Midbrain (tissue), 1 donor: ENCODE data around the gene CLCNKB.
A peak's percentile ranks its signal among the peaks of the same experiment; 100 is the strongest.
"Not testable (repeated sequence)": the region's sequence is repeated elsewhere in the genome, so short reads cannot be mapped to it uniquely, and the experiment has no call there.

ENCODE experiments used
- DNase-seq: peaks from one replicate; lab custom pipeline; 2025; lab: John Stamatoyannopoulos, UW

Gene CLCNKB

GRCh38 chr1:16043521-16043920 is at the start of gene CLCNKB:
CLCNKB (plus strand) TSS chr1:16043782; CDS start chr1:16044493, 711 bp downstream.
- no peak for DNase-seq

- no peak for DNase-seq
Observed at GRCh38 chr1:15994081-15994480, 49.5 kb upstream of the CLCNKB start.

GRCh38 chr1:15994590-15995351 is 48.8 kb upstream of the CLCNKB start:
- peak; percentile 86 for DNase-seq

GRCh38 chr1:15997076-15997585 is 46.5 kb upstream of the CLCNKB start:
- DNase-seq: no peak

DNA sequence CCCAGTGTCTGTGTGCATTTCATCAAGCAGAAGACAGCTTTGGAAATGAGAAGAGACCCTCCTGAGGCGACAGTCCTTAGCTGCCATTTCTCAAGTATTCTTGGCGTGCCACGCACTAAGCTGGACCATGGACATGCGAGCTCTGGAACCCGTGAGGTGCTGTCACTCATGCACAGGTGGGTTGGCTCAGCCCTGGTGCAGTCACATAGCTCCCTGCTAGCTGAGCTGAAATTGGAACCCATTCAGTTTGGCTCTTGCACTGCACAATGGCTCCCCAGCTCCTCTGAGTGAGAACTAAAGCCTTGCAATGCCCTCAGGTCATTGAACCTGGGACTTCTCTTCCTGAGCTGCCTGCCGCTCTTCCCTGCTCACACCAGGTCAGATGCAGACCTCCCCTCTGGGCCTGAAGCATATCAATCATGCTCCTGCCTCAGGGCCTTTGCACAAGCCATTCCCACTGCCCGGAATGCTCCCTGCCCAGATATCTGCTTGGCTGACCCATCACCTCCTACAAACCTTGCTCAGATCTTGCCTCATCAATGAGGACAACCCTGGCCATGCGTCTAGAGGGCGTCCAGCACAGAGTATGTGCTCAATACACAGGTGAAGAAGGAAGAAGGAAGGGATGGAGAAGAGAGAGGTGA is 45.8 kb upstream of the CLCNKB start:
- DNase-seq: no peak

DNA sequence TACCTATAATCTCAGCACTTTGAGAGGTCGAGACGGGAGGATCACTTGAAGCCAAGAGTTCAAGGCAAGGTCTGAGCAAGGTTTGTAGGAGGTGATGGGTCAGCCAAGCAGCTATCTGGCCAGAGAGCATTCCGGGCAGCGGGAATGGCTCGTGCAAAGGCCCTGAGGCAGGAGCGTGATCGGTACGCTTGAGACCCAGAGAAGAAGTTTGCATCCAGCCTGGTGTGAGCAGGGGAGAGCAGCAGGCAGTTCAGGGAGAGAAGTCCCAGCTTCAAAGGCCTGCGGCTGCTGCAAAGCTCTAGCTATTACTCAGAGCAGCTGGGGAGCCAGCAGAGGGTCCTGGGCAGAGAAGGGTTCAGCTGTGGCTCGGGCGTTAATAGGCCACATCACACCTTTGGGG is 44.7 kb upstream of the CLCNKB start:
- DNase-seq: no peak

DNA sequence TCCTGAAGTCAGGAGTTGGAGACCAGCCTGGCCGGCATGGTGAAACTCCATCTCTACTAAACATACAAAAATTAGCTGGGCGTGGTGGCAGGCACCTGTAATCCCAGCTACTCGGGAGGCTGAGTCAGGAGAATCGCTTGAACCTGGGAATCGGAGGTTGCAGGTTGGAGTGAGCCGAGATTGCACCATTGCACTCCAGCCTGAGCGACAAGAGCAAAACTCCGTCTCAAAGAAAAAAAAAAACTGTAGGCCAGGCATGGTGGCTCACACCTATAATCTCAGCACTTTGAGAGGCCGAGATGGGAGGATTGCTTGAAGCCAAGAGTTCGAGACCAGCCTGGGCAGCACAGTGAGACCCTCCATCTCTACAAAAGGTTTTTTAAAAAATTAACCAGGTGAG is 42.3 kb upstream of the CLCNKB start:
- DNase-seq: not testable (repeated sequence)

DNA sequence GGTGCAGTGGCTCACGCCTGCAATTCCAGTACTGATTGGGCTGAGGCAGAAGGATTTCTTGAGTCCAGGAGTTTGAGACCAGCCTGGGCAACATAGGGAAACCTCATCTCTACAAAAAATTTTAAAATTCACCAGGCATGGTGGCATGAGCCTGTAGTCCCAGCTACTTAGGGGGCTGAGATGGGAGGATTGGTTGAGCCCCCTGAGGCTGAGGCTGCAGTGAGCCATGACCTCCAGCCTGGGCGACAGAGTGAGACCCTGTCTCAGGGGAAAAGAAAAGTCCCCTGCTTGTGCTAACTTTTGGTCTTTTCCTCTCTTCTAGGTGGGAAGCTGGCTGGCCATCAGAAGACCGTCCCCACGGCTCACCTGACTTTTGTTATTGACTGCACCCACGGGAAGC is 38.0 kb upstream of the CLCNKB start:
- no peak for DNase-seq

DNA sequence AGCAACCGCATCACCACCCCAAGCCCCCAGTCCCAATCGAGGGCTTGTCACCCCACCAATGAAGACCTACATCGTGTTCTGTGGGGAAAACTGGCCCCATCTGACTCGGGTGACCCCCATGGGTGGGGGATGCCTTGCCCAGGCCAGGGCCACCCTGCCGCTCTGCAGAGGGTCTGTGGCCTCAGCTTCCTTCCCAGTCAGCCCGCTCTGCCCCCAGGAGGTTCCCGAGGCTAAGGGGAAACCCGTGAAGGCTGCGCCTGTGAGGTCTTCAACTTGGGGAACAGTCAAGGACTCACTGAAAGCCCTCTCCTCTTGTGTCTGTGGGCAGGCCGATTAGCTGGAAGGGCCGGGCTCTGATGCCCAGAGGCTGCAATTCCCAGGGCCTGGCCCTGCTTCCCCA is 37.6 kb upstream of the CLCNKB start:
- no peak for DNase-seq

DNA sequence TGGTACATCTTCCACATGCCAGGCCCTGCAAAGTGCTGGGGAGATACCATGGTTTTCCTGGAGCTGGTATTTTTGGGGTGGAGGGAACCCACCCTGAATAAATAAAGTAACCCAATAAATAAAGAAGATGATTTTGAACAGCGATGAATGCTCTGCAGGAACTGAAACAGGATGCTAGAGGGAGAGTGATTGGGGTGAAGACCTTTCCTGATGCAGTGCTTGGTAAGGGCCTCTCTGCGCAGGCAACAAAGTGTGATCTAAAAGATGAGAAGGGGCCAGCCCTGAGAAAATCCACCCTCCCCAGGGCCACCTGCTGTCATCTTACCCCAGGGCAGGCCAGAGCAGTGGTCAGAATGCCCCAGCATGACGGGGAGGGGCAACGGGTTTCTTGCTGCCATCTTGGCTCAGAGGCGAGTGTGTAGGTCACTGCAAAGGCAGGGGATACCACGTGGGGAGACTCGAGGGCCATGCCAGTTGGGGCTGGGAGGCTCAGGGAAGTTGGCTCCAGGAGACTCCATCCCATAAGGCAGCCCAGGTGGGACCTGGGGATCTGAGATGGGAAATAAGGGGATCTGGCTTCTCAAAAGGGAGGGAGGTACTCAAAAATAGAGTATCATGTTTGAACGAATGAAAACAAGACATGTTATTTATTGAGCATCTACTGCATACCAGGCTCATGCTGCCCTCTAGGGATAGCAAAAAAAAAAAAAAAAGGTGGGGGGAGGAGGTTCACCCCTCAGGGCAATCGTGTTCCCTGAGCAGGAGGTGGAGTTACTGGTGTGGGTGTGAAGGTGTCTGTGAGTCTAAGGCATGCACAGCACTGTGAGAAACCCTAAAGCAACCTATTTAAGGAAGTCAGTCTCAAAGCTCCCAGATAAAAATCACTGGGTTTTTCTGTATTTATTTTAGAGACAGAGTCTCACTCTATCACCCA is 36.8 kb upstream of the CLCNKB start:
- DNase-seq: no peak

DNA sequence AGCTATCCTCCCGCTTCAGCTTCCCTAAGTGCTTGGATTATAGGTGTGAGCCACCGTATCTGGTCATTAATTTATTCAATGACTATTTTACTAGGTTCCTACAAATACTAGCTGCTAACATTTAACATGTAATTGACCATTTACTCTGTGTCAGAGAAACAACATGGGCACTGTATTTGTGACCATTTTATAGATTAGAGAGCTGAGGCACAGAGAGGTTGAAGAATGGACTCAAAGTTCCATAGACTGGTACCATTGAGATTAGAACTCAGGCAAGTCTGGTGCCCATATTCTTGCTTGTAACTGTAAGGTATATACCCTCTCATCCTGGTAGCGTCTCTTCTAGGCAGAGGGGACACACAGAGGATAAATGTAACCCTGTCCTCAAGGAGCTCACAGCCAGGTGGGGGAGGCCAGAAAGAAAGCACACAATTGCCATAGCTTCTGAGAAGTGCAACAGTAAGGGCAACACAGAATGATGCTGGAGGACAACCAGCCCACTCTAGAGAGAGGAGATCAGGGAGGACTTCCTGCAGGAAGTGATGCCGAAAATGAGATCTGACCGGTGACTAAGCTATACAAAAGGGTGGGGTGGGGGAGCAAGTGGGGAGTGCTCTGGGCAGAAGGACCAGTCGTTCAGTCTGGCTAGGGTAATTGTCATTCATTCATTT is 35.8 kb upstream of the CLCNKB start:
- DNase-seq: no peak

- peak; percentile 77 for DNase-seq
Observed at GRCh38 chr1:16009030-16009460, 34.5 kb upstream of the CLCNKB start.

GRCh38 chr1:16009678-16010077 is 33.9 kb upstream of the CLCNKB start:
- DNase-seq: no peak

DNA sequence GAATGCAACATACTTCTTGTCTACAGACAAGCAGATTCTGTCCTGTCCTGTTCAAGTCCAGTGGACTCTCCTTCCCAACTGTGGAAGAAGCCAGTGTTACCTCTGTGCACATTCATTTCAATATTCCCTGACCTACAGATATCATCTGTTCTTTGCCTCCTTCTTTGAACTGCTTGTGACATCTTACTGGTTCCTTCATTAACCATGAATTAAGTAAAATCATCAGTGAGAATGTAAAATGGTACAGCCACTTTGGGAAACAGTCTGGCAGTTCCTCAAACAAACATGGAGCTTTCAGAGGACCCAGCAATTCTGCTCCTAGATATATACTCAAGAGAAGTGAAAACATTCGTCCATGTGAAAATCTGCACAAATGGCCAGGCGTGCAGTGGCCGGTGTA is 32.7 kb upstream of the CLCNKB start:
- DNase-seq: no peak

DNA sequence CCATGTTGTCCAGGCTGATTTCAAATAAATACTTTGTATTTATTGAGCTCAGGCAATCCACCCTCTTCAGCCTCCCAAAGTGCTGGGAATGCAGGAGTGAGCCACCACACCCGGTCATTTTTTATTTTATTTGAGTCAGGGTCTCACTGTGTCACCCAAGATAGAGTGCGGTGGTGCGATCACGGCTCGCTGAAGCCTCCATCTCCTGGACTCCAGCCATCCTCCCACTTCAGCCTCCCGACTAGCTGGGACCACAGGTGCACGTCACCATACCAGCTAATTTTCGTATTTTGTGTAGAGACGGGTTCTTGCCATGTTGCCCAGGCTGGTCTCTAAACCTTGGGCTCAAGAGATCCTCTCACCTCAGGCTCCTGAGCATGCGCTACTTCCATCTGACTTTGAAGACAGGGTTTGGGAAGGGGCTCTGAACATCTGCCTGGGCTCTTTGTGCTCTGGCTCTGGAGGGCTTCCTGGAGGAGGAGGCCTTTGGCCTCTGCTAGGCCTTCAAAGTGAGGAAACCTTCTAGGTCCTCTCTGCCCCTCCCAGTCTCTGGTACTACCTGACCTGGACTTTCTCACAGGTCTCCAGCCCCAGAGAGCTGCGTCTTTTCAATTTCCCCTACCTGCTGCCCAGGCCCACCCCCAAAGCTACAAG is 31.5 kb upstream of the CLCNKB start:
- no peak for DNase-seq

GRCh38 chr1:16012590-16013219 is 30.9 kb upstream of the CLCNKB start:
- DNase-seq: no peak

DNA sequence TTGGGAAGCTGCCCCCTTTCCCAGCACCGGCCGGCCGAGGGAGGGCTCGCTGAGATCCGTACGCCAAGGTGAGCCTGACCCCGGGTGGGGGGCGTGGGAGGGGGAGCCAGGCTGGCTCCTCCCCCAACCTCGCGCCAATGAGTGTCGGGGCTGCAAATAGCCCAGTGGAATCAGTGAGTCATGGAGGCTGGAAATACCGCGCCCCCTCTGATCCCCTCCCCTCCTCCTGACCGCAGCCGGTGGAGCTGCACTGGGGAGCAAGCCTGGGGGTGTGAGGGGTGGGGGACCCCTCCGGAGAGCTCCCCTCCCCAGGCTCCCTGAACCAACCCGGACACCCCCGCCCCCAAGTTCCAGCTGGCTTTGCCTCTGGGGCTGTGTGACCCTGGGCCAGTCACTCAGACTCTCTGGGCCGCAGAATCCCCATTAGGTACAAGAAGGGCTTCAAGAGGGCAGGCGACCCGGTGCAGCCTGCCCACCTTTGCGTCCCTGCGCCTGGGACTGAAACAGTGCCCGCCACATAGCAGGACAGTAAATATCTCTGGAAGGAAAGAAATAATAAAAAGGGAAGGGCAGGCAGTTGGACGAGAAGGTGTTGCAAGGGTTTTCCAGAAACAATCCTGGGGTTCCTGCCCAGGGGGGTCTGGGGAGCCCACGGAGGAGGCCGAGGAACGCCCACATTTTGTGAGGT is 30.2 kb upstream of the CLCNKB start:
- no peak for DNase-seq

DNA sequence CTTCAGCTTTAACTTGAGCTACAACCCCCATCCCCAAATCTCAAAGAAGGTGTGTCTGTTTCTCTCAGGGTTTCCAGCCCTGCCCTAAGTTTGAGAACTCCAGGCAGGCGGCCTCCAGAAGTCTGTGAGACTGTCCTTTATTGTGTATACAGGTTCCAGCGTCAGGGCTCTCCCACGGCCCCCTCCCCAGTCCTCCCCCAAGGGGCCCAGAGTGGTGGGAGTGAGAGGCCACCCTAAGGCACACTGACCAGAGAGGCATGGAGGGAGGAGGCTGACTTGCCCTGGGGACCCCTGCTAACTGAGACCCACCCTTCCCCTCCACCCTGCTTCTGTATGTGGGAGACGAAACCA is 29.7 kb upstream of the CLCNKB start:
- DNase-seq: no peak

DNA sequence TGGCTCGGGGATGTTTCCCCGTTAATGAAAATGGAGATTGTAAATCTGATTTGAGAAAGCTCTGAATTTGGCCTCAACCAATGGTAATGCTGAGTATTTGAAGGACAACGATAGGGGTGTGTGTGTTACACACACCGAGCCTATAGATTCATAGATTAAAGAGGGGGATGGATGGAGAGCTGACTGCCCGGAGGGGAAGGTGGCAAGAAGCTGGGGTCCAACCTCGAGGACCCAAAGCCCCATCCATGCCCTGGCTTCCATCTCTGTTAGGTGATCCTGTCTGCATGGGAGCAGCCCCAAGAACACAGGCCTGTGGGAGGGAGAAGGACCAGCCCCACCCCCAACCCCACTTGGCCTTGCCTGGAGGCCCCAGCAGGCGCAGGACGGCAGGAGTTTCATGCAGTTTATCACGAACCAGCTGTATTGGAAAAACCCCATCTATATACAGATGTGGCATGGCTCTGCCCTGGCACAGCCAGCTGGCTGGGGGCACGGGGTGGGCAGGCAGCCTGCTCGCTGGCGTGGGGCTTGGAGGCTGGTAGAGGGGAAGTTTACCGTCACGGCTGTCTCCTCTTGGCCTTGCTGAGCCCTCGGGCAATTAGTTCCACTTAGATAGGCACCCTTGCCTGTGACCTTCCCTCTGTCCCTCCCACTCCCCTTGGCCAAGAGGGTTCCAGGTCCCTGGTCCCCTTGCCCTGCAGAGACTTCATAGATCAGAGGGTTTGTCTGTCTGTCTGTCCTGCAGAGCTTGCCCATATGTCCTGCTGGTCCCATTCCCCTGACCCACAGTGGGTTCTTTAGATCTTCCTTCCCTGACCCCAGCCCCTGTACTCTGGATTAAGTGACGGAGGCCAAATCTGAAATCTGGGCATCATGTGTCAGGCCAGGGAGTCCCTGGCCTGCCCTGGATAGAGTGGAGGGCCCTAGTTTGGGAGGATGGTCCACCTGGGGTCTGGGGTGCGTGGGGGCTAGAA is 28.8 kb upstream of the CLCNKB start:
- DNase-seq: no peak
